NCI-H524 (cell line): ENCODE data around the gene MEX3D.

Source experiments
- DNase-seq, 2 experiments: peaks; one replicate each; lab custom pipeline; 2025; lab: John Stamatoyannopoulos, UW

MEX3D gene

DNA sequence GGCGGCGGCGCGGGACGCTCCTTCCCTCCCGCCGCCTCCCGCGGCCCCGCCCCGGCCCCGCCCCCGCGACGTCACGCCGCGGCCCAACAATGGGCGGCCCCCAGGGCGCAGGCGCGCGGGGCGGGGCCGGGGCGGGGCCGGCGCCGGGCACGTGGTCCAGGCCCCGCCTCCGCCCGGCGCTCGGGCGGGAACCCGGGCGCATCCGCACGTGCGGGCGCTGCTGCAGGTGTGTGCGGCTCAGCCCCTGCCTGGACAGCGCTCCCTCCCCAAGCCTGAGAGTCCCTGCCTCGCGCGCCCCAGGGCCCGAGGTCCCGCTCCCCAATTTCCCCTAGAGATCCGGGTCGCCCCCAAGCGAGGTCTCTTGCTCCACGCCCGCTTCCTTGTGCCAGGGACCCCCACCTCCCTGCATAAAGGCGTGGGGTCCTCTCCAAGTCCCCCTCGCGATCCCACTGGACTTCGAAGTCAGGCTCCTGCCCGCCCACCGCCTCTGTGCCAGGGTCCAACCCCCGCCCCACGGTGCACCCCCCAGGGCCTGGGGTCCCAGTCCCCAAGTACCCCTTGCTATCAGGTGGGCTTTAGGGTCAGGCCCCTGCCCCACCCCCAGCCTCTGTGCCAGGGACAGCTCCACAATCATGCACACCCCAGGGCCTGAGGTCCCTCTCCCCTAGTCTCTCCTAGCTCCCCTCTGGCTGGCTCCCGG lies at the start of gene MEX3D:
Gene MEX3D (minus strand): TSS at position 6 of the 700 bp plus-strand sequence. CDS start 267 bp downstream, outside the sequence.
- DNase-seq = peak; percentile 16 to 73

- DNase-seq = no peak
Measured at GRCh38 chr19:1616875-1617274, 48.8 kb upstream of the MEX3D start.

GRCh38 chr19:1616396-1616795 lies 48.3 kb upstream of the MEX3D start:
- DNase-seq = no peak

DNA sequence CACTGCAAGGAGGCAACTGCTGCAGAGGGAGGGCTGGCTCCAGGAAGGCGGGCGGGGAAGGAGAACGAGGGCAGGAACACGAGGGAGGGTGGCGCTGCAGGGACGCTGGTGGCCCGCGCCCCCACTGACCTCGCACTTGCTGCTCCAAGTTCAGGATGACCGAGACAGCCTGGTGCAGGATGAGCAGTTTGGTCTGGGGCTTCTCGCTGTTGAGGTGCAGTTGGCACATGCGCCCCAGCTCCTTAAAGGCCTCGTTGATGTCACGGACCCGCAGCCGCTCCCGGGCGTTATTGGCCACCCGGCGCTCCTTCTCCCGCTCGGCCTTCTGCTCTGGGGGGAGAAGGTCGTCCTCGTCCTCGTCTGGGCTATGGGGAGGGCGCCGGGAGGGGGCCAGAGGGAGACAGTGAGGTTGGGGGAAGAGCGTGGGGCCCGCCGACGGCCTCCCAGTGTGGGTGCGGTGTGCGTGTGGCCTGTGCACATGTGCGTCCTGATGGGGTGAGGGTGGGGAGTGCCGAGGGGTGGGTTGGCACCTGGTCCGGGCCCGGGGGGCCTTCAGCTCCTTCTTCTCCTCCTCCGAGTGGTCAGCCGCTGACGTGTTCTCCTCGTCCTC lies 47.1 kb upstream of the MEX3D start:
- no peak for DNase-seq

DNA sequence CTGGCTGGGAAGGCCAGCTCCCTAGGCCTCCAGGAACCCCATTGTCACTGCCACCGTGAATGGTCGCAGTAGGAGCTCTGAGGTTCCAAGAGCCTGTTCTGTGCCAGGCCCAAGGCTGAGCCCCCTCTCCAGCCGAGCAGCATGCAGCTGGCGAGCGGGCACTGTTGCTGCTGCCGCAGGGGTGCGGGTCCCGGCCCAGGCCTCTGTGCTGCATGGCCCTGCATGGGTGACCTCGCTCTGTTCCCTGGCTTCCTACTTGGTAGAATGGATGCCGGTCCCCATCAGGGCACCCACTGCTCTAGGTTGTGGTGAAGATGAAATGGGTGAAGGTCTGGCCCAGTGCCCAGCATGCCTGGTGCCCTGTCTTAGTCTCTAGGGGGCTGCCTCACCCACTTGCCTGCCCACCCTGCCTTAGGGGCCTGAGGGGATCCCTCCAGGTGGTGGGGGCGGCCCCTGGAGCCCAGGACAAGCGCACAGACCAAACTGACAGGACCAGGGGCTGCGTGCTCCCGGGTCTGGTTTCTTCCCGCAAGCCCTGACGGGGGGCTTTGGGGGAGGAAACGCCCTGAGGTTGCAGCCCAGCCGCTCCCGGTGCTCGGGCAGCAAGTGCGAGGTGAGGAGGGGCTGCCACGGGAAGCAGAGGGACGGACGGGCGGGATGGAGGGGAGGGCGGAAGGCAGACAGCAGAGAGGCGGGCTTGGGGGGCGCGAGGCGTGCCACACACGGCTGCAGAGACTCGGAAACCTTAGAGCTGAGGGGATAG lies 45.9 kb upstream of the MEX3D start:
- DNase-seq = no peak

DNA sequence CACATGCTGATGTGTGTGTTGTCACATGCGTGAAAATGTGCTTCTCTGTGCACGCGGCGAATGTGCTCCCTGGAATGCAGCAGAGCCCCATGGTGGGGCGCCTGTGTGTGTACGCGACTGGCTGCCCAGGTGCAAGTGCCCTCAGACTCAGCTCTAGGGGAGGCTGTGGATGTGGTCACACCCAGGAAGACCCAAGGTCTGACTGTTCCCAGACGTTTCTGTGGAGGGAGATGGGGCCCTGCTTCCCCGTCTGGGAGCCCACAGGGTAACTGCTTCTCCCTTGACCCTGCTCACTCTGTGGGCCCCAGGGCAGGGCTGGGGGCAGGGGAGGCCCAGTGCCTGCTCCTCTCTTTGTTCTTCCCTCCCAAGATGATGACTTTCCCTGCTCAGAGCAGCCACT lies 45.0 kb upstream of the MEX3D start:
- no peak for DNase-seq

- DNase-seq = no peak
Measured at GRCh38 chr19:1612114-1613086, 44.3 kb upstream of the MEX3D start.

GRCh38 chr19:1611353-1611752 lies 43.2 kb upstream of the MEX3D start:
- no peak for DNase-seq

DNA sequence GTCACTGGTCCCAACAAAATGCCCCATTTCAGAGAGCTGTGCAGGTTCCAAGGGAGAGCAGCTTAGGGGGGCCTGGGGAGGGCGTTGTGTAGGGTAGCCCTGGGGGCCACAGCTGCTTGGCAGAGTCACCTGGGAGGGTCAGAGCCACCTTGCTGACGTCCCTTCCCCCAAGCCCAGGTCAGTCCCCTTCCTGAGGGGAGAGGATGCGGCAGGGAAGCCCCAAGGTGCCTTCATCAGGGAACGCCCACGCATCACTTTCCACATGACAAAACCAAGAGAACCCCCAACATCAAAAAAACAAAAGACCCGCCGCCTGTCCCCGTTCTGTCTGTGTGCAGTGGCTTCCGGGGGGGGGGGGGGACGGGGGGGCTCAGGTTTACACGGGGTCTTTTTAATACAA lies 42.5 kb upstream of the MEX3D start:
- no peak for DNase-seq

- DNase-seq = no peak
Measured at GRCh38 chr19:1609680-1610474, 41.8 kb upstream of the MEX3D start.

DNA sequence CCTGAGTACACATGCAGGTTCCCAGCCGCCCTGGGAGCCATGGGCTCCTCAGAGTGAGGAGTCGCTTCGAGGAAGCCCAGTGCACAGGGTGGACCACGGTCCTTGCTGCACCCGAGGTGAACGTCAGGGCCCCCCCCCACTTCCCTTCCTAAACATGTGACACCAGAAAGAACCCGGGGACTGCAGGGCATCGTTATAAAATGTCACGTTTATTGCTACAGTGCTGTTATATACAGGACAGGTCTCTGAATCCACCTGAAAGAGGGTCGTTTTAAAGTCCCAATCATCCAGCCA lies 40.9 kb upstream of the MEX3D start:
- no peak for DNase-seq

DNA sequence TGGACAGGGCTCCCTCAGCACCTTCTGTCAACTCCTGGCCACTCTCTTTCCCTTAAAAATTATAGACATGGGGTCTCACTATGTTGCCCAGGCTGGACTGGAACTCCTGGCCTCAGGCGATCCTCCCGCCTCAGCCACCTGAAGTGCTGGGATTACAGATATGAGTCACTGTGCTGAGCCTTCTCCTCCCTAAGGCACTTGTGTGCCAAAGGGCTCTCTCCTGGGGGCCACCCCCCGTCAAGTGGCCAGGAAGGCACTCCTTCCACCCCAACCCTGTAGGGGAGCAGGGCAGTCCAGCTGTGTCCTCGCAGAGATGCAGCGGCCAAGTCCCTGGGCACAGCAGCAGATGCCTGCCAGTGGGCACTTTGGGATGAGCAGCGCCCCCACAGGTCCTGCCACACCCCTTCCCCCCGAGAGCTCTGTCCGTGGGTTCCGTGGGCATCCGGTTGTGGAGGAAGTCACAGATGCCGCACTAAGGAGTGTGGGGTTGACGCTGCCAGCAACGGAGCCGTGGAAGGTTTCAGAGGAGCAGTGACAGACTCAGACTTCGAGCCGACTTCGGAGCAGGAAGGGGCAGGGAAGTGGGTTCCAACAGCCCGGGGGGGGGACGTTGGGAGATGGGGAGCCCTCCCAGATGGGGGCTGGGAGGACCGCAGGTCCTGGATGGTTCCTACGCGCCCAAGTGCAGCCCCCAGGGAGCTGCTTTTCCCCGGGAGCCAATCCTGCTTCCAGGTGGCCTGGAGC lies 40.4 kb upstream of the MEX3D start:
- no peak for DNase-seq

GRCh38 chr19:1606138-1606651 lies 38.1 kb upstream of the MEX3D start:
- no peak for DNase-seq

DNA sequence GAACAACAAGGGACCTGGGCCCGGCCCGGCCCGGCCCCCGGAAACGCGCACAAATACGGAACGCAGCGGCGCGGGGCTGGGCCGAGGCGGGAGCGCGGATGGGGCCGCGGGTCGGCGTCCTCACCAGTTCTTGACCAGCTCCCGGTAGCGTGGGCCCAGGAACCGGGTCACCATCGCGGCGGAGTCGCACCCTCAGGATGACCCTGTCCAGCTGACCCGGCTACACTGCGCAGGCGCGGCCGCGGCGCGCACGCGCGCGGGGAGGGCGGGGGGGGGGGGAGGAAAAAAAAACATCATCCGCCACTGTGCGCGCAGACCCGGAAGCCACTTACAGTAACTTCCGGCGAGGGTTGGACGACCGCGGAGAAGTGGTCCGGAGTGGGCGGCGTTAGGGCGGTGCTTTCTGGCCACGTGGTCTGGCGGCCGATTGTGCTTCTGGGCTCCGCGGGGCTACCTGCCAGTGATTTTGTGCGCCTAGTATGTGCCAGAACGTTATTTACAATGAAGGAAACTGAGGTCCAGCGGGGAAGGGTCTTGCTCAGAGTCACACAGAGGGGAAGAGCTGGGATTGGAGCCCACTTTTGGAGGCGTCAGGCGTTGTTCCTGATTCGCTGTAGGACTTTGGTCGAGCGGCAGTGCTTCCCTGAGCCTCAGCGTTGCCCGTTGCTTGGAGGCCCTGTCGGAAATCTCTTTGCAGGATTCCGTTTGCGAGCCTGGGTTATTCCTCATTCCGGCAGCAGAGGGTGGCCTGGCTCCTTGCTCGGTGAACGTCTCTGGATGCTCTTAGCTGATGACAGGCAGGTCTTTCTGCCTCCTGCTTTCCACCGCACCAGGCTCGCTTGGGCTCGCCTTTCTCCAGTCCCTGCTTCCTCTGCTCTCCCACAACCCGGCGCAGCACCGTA lies 37.4 kb upstream of the MEX3D start, which contains the start of gene UQCR11:
Gene UQCR11 (minus strand): TSS at position 227 of the 902 bp plus-strand sequence. CDS start 53 bp downstream, at position 174.
- DNase-seq = peak; percentile 96 to 97

DNA sequence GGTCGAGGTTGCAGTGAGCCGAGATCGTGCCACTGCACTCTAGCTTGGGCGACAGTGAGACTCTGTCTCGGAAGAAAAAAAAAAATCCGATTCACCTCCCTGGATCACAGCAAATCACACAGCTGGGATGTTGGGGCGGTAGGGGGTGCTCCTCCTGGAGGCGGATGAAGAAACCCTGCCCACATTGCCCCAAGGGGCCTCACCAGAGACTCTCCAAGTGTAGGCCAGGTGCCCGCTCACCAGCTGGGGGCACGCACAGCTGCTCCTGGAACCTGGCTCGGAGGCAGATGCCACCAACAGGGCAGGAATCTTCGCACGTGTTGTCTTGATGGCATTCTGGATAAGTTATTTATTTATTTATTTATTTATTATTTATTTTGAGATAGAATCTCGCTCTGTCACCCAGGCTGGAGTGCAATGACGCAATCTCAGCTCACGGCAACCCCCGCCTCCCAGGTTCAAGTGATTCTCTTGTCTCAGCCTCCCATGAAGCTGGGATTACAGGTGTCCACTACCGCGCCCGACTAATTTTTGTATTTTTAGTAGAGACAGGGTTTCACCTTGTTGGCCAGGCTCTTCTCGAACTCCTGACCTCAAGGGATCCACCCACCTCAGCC lies 34.1 kb upstream of the MEX3D start:
- no peak for DNase-seq

- no peak for DNase-seq
Measured at GRCh38 chr19:1601613-1602064, 33.5 kb upstream of the MEX3D start.

DNA sequence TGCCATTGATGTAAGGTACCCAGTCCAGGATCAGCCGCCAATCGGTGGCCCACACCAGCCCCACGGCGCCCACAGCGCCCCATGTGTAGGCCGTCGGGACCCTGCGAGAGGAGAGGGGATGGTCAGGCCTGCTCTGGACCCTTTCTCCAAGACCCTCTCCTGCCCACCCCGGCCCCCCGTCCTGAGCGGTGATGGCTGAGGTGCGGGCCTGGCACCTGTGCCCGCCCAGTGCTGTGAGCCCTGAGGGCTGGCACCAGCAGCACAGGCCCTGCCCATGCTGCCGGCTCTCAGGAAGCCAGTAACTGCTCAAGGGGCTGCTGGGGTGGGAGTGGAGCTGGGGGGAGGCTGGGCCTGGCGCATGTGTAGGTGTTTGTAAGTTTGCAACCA lies 31.3 kb upstream of the MEX3D start:
- DNase-seq = no peak

DNA sequence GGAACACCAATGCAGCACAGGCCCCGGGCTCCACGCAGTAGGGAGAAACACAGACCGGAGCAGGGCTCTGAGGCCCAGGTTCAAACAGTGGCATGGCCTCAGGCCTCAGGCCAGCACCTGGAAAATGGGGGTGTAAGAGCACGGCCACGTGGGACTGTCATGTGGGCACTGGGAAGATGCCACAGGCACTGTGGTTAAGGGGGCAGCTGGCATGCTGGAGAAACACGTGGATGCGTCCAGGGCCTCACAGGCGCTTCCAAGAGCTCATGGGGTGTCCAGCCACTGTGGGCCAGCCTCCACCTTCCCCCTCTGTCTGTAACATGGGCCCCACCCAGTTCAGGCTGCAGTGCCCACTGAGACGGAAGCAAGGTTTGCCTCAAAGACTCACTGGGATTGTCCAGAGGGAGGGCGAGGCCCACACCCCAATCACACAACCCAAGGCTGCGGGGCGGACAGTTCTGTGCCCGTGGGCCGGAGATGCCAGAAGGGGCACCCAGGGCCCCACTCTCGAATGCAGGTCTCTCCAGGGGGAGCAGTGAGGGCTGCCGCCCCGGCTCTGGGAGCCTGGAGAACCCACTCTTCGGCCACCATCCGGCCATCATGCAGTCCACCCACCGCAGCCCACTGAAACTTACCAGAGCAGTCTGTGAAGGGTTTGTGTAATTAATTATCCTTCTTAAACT lies 30.8 kb upstream of the MEX3D start:
- DNase-seq = no peak
